Body of pancreas (tissue), 4 donors: ENCODE results near the gene DENND1A. TPM values are rescaled to one million over a fixed set of nuclear protein-coding genes. Genes with fewer than 3 reads are reported as not detected.

Source experiments
- ATAC-seq: fragments of 150-250 bp; one replicate; pipeline ENCODE4 v1.9.1; 2016
- DNase-seq, 4 donors: peaks; one replicate each; pipeline ENCODE4 v3.0.0-alpha.2; 2019
- H3K27ac ChIP-seq, 4 donors: fragments of 200-600 bp; sonication (generic); 1 replicate in 3 of 4; 2 replicates in 1 of 4; pipeline versions ENCODE4 v1.5.1 to v1.6.1; 2016 to 2019; ENCODE audit warnings: mild to moderate bottlenecking in 1 of 4, mixed read lengths in 1 of 4, moderate library complexity in 1 of 4
- H3K27me3 ChIP-seq, 2 donors: fragments of 200-600 bp; sonication (generic); one replicate each; pipeline ENCODE4 v1.6.0; 2016; ENCODE audit warnings: mild to moderate bottlenecking in 1 of 2
- H3K36me3 ChIP-seq, 2 donors: fragments of 200-600 bp; sonication (generic); replicated peaks in 1 of 2; 2 replicates each; pipeline ENCODE4 v1.5.1; 2016; ENCODE audit warnings: low read depth in 2 of 2; ENCODE audit not compliant: insufficient read depth in 1 of 2
- H3K4me1 ChIP-seq: fragments of 200-600 bp; sonication (generic); one replicate; pipeline ENCODE4 v1.6.0; 2016
- H3K4me3 ChIP-seq, 2 donors: fragments of 200-600 bp; sonication (generic); 1 replicate in 1 of 2; 2 replicates in 1 of 2; pipeline ENCODE4 v1.5.1; 2016 to 2019
- H3K9me3 ChIP-seq, 3 donors: fragments of 200-600 bp; sonication (generic); 1 replicate in 2 of 3; 2 replicates in 1 of 3; pipeline ENCODE4 v1.5.1; 2016
- CTCF ChIP-seq, 7 experiments: fragments of 450-650 bp in 4 of 7; fragments of 200-600 bp in 3 of 7; sonication (generic) in 3 of 7; IDR thresholded peaks; one replicate each; pipeline ENCODE4 v1.5.1; 2016 to 2019; ENCODE audit warnings: antibody characterized with exemption in 7 of 7
- POLR2A ChIP-seq, 3 donors: fragments of 450-650 bp; IDR thresholded peaks; one replicate each; pipeline ENCODE4 v1.6.1; 2016; ENCODE audit warnings: antibody characterized with exemption in 3 of 3, mild to moderate bottlenecking in 2 of 3
- WGBS, 2 donors: methylation state at CpG; one replicate each; pipeline ENCODE4 v1.1.5; 2017; 5-methylcytosine and 5-hydroxymethylcytosine counted together
- intact Hi-C: fragments of 100-400 bp; cut with DNase I; formaldehyde crosslinking; loops from one replicate; pipeline ENCODE4 v1.15.1; 2023
- total RNA-seq, 2 donors: library from RNA; depleted of rRNA; stranded (reverse); fragments of >200 nt; gene quantifications; one replicate each; pipeline ENCODE4 v1.1.0, GENCODE V29; 2016

Gene DENND1A
- total RNA-seq, 2 donors from 2014 or later = 7.6 to 8.6 TPM

GRCh38 chr9:123536455-123536868 lies 393.5 kb downstream of the DENND1A start:
- Histone ChIP-seq H3K27ac (no peak overlapping the region), H3K36me3 (no peaks in the 10 kb centered on the region), H3K4me1 (no peaks in the 10 kb centered on the region), H3K27me3 (no peaks in the 10 kb centered on the region), H3K4me3 (no peak overlapping the region), H3K9me3 (no peaks in the 10 kb centered on the region)
- no peak for ATAC-seq
- 90% methylated on average over 6 of the region's 6 CpGs for WGBS, 2 donors
- intact Hi-C loops = no loop called here
- TF ChIP-seq CTCF (IDR thresholded peaks at IDR 0.05) (no peak), POLR2A (IDR thresholded peaks at IDR 0.05) (no peak)
- no peak for DNase-seq

- ATAC-seq = no peak
- Histone ChIP-seq H3K36me3 (no peaks in the 10 kb centered on the region), H3K27me3 (no peaks in the 10 kb centered on the region), H3K4me1 (no peaks in the 10 kb centered on the region), H3K27ac (no peak overlapping the region), H3K4me3 (no peak overlapping the region), H3K9me3 (no peaks in the 10 kb centered on the region)
- WGBS, 2 donors = 80 to 88% methylated on average over 2 of the region's 2 CpGs
- intact Hi-C loops = no loop called here
- no peak for DNase-seq
- no peak for TF ChIP-seq POLR2A (IDR thresholded peaks at IDR 0.05)
- TF ChIP-seq CTCF (IDR thresholded peaks at IDR 0.05) = no peak
Observed at GRCh38 chr9:123534336-123534735, 395.6 kb downstream of the DENND1A start.

GRCh38 chr9:123530244-123530643 lies 399.7 kb downstream of the DENND1A start:
- Histone ChIP-seq H3K36me3 (no peaks in the 10 kb centered on the region), H3K27ac (no peak overlapping the region), H3K9me3 (no peaks in the 10 kb centered on the region), H3K4me1 (no peaks in the 10 kb centered on the region), H3K4me3 (no peak overlapping the region), H3K27me3 (no peaks in the 10 kb centered on the region)
- intact Hi-C loops = no loop called here
- WGBS, 2 donors = 73 to 84% methylated on average over 4 of the region's 4 CpGs
- no peak for ATAC-seq
- DNase-seq = no peak
- TF ChIP-seq POLR2A (IDR thresholded peaks at IDR 0.05) (no peak), CTCF (IDR thresholded peaks at IDR 0.05) (no peak)

- WGBS, 2 donors = 86 to 90% methylated on average over 2 of the region's 2 CpGs
- H3K9me3 ChIP-seq = no peaks in the 10 kb centered on the region
- H3K36me3 ChIP-seq = no peaks in the 10 kb centered on the region
- DNase-seq (no peak), ATAC-seq (no peak)
- no peak overlapping the region for H3K4me3 ChIP-seq
- H3K27ac ChIP-seq = no peak overlapping the region
- no peaks in the 10 kb centered on the region for H3K27me3 ChIP-seq
- TF ChIP-seq CTCF (IDR thresholded peaks at IDR 0.05) = no peak
- no peak for TF ChIP-seq POLR2A (IDR thresholded peaks at IDR 0.05)
- intact Hi-C loops = no loop called here
- H3K4me1 ChIP-seq = no peaks in the 10 kb centered on the region
Observed at GRCh38 chr9:123528501-123528900, 401.4 kb downstream of the DENND1A start.

- H3K4me1 ChIP-seq = no peaks in the 10 kb centered on the region
- no peaks in the 10 kb centered on the region for H3K36me3 ChIP-seq
- no peaks in the 10 kb centered on the region for H3K9me3 ChIP-seq
- ATAC-seq (no peak), DNase-seq (no peak)
- H3K4me3 ChIP-seq = no peak overlapping the region
- no peak overlapping the region for H3K27ac ChIP-seq
- no peaks in the 10 kb centered on the region for H3K27me3 ChIP-seq
- intact Hi-C loops = no loop called here
- TF ChIP-seq POLR2A (IDR thresholded peaks at IDR 0.05) (no peak), CTCF (IDR thresholded peaks at IDR 0.05) (no peak)
- WGBS, 2 donors = 95 to 97% methylated on average over 2 of the region's 2 CpGs
Observed at GRCh38 chr9:123527981-123528380, 401.9 kb downstream of the DENND1A start.
